Measurements from ENCODE around the gene PAM16. TPM values are rescaled to one million over a fixed set of nuclear protein-coding genes. Genes with fewer than 3 reads are reported as not detected.

The PAM16 gene
- total RNA-seq, 4 donors from 2014 or later, result 26.2 to 64.5 (median 40.9) TPM

- no peak for DNase-seq (ENCODE audit: low spot score in 2 of 2)
- TF ChIP-seq, protein P1, sequence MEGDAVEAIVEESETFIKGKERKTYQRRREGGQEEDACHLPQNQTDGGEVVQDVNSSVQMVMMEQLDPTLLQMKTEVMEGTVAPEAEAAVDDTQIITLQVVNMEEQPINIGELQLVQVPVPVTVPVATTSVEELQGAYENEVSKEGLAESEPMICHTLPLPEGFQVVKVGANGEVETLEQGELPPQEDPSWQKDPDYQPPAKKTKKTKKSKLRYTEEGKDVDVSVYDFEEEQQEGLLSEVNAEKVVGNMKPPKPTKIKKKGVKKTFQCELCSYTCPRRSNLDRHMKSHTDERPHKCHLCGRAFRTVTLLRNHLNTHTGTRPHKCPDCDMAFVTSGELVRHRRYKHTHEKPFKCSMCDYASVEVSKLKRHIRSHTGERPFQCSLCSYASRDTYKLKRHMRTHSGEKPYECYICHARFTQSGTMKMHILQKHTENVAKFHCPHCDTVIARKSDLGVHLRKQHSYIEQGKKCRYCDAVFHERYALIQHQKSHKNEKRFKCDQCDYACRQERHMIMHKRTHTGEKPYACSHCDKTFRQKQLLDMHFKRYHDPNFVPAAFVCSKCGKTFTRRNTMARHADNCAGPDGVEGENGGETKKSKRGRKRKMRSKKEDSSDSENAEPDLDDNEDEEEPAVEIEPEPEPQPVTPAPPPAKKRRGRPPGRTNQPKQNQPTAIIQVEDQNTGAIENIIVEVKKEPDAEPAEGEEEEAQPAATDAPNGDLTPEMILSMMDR (IDR thresholded peaks at IDR 0.05), result no peak
- H3K4me3 ChIP-seq (ENCODE audit: low read depth, poor library complexity, severe bottlenecking), result no peak overlapping the region
- 66 to 80% methylated on average over 8 of the region's 13 CpGs for WGBS, 2 donors
- intact Hi-C loops (cut with DNase I; ENCODE audit: low total_unique reads), result no loop called here
These were observed 18.0 kb upstream of the PAM16 start for GRCh38 chr16:4369007-4369733.

DNA sequence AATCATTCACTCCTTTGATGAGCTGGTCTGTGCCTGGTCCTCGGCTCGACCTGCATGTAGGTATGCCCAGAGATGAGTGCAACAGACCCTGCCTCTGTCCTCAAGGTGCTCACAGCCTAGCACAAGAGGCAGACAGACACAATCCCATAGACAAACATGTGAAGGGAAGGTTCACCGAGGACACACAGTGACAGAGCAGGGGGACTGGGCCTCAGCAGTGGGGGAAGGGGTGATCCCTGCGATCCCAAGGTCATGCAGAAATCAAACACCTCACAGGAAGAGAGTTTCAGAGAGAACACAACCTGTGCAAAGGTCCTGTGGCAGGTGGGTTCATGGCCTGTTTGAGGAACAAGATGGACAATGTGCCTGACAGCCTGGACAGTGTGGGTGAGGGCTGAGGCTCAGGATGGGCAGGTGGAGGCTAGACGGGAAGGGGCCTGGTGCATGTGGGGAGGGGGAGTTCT lies 16.3 kb upstream of the PAM16 start:
- TF ChIP-seq, protein P1 (IDR thresholded peaks at IDR 0.05), result no peak
- no peak for TF ChIP-seq POLR2A (IDR thresholded peaks at IDR 0.05)
- no peak for DNase-seq (ENCODE audit: low spot score in 2 of 2)
- no peak overlapping the region for H3K4me3 ChIP-seq (ENCODE audit: low read depth, poor library complexity, severe bottlenecking)
- intact Hi-C loops (cut with DNase I; ENCODE audit: low total_unique reads), result no loop called here
- 94 to 99% methylated on average over 5 of the region's 5 CpGs for WGBS, 2 donors

DNA sequence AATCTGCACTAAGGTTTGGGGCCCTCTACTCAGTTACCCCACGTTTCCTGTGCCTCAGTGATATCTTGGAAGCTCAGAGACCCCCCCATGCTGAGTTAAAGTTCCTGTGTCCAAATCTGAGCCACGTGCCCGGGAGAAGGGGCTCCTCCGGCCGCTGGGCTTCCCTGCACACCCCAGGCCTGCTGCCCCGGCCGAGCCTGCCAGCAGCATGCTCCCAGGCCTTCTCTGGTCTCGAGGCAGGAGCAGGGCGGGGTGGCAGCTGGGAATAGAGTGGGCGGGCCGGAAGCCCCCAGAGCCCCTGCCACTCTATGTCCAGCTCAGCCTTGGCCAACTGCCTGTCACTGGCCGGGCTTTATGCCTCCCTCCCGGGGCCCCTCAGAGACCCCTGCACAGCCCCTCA lies 14.9 kb upstream of the PAM16 start:
- WGBS, 2 donors, result 94 to 96% methylated on average over 13 of the region's 13 CpGs
- DNase-seq (ENCODE audit: low spot score in 2 of 2), result no peak

DNA sequence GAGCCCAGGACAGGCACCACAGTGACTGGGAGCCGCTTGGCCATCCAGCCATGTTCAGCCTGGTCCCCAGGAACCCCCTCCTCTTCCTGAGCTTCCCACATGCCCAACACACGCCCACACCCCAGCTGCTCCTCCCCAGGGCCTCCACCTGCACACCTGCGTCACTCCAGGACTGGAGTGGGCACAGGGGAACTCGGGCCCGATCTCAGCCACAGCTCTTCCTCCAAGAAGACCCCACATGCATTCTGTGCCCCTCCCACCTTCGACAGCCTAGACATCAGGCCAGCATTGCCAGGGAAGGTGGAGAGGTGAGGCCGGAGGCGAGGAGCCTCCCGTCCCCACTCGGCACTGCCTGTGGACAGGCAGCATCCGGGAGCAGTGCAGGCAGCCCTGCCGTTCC lies 14.5 kb upstream of the PAM16 start:
- TF ChIP-seq, protein P1 (IDR thresholded peaks at IDR 0.05), result no peak
- WGBS, 2 donors, result 93 to 94% methylated on average over 11 to 12 of the region's 12 CpGs
- DNase-seq (ENCODE audit: low spot score in 2 of 2), result no peak
- intact Hi-C loops (cut with DNase I; ENCODE audit: low total_unique reads), result no loop called here
- H3K4me3 ChIP-seq (ENCODE audit: low read depth, poor library complexity, severe bottlenecking), result no peak overlapping the region

More for the DNA sequence above, 14.9 kb upstream of the PAM16 start:
- H3K4me3 ChIP-seq (ENCODE audit: low read depth, poor library complexity, severe bottlenecking), result no peak overlapping the region
- intact Hi-C loops (cut with DNase I; ENCODE audit: low total_unique reads), result no loop called here
- TF ChIP-seq, protein P1 (IDR thresholded peaks at IDR 0.05), result no peak
- TF ChIP-seq POLR2A (IDR thresholded peaks at IDR 0.05), result no peak

GRCh38 chr16:4365014-4365406 lies 13.9 kb upstream of the PAM16 start:
- TF ChIP-seq POLR2A (IDR thresholded peaks at IDR 0.05), result no peak
- TF ChIP-seq, protein P1 (IDR thresholded peaks at IDR 0.05), result no peak
- intact Hi-C loops (cut with DNase I; ENCODE audit: low total_unique reads), result no loop called here
- 93% methylated on average over 5 to 9 of the region's 10 CpGs for WGBS, 2 donors
- no peak overlapping the region for H3K4me3 ChIP-seq (ENCODE audit: low read depth, poor library complexity, severe bottlenecking)
- DNase-seq (ENCODE audit: low spot score in 2 of 2), result no peak

Data from lower leg skin (tissue), 4 donors.